Testis (tissue), 2 donors: Measurements from ENCODE around the gene KLHL29.

Source experiments
- CTCF ChIP-seq, 3 experiments: fragments of 450-650 bp in 2 of 3; fragments of 200-600 bp in 1 of 3; sonication (generic) in 1 of 3; IDR thresholded peaks; one replicate each; pipeline ENCODE4 v1.5.1; 2016 to 2019; ENCODE audit warnings: antibody characterized with exemption in 3 of 3, mild to moderate bottlenecking in 2 of 3, moderate library complexity in 1 of 3
- POLR2A ChIP-seq: fragments of 450-650 bp; IDR thresholded peaks from one replicate; pipeline ENCODE4 v1.6.1; 2017; ENCODE audit warnings: antibody characterized with exemption, mild to moderate bottlenecking, moderate library complexity

- no peak for TF ChIP-seq CTCF (IDR thresholded peaks at IDR 0.05)
- no peak for TF ChIP-seq POLR2A
Observed at GRCh38 chr2:23649303-23649702, 264.3 kb downstream of the KLHL29 start.
